Hepatocyte (in vitro differentiated cells): ENCODE results near the gene CHAT. TPM values are rescaled to one million over a fixed set of nuclear protein-coding genes. Genes with fewer than 3 reads are reported as not detected.
A peak's percentile ranks its signal among the peaks of the same experiment; 100 is the strongest.

ENCODE experiments used
- DNase-seq: peaks from one replicate; pipeline ENCODE4 v3.0.0-alpha.2; 2016; ENCODE audit warnings: low spot score
- H2AFZ ChIP-seq: fragments of 200-600 bp; sonication (generic); 2 replicates; pipeline ENCODE4 v1.6.0; 2016; ENCODE audit warnings: antibody characterized with exemption, mild to moderate bottlenecking
- H3K27ac ChIP-seq: fragments of 200-600 bp; sonication (generic); 2 replicates; pipeline ENCODE4 v1.5.1; 2016; ENCODE audit warnings: mild to moderate bottlenecking
- H3K27me3 ChIP-seq: fragments of 200-600 bp; sonication (generic); 2 replicates; pipeline ENCODE4 v1.6.1; 2016
- H3K36me3 ChIP-seq: fragments of 200-600 bp; sonication (generic); replicated peaks from 2 replicates; pipeline ENCODE4 v1.5.1; 2016; ENCODE audit warnings: low read depth; ENCODE audit not compliant: insufficient read depth
- H3K4me1 ChIP-seq: fragments of 200-600 bp; sonication (generic); 2 replicates; pipeline ENCODE4 v1.5.1; 2016; ENCODE audit warnings: mild to moderate bottlenecking, moderate library complexity; ENCODE audit not compliant: insufficient read depth
- H3K4me2 ChIP-seq: fragments of 200-600 bp; sonication (generic); 2 replicates; pipeline ENCODE4 v1.6.0; 2016
- H3K4me3 ChIP-seq: fragments of 200-600 bp; sonication (generic); 2 replicates; pipeline ENCODE4 v1.5.1; 2016; ENCODE audit warnings: mild to moderate bottlenecking
- H3K79me2 ChIP-seq: fragments of 200-600 bp; sonication (generic); 2 replicates; pipeline ENCODE4 v1.6.0; 2017; ENCODE audit warnings: mild to moderate bottlenecking
- H3K9me2 ChIP-seq: fragments of 200-600 bp; sonication (generic); replicated peaks from 2 replicates; pipeline ENCODE4 v1.6.0; 2017; ENCODE audit warnings: mild to moderate bottlenecking; ENCODE audit not compliant: insufficient read depth
- H3K9me3 ChIP-seq: fragments of 200-600 bp; sonication (generic); 2 replicates; pipeline ENCODE4 v1.5.1; 2016; ENCODE audit warnings: low read depth, mild to moderate bottlenecking
- H4K20me1 ChIP-seq: fragments of 200-600 bp; sonication (generic); 2 replicates; pipeline ENCODE4 v1.6.0; 2016; ENCODE audit warnings: mild to moderate bottlenecking; ENCODE audit not compliant: insufficient read depth, poor library complexity, severe bottlenecking
- CTCF ChIP-seq: fragments of 200-600 bp; sonication (generic); IDR thresholded peaks from 2 replicates; pipeline ENCODE4 v1.5.1; 2016; ENCODE audit warnings: antibody characterized with exemption, mild to moderate bottlenecking; ENCODE audit not compliant: poor library complexity
- EZH2 ChIP-seq: fragments of 200-600 bp; sonication (generic); IDR thresholded peaks from 2 replicates; pipeline ENCODE4 v1.6.1; 2016; ENCODE audit warnings: antibody characterized with exemption, mild to moderate bottlenecking, borderline replicate concordance
- EZH2phosphoT487 ChIP-seq: fragments of 200-600 bp; sonication (generic); IDR thresholded peaks from one replicate; pipeline ENCODE4 v1.6.1; 2018; ENCODE audit warnings: antibody characterized with exemption, mild to moderate bottlenecking, low read depth, moderate library complexity; ENCODE audit not compliant: unreplicated experiment, severe bottlenecking
- WGBS: methylation state at CpG from one replicate; pipeline ENCODE4 v1.1.6; 2016; ENCODE audit warnings: low lambda C conversion rate; ENCODE audit errors: missing lambda C conversion rate; 5-methylcytosine and 5-hydroxymethylcytosine counted together
- polyA plus RNA-seq: library from polyadenylated mRNA; unstranded; fragments of >200 nt; fragmentation: Nextera tagmentation; extraction: Ambion mirVana; gene quantifications from 2 replicates; pipeline ENCODE4 v1.2.1, GENCODE V29; 2016
- total RNA-seq: library from RNA; depleted of rRNA; stranded (reverse); fragments of >200 nt; gene quantifications from 2 replicates; pipeline ENCODE4 v1.2.3, GENCODE V29; 2014

Gene CHAT
- total and polyA plus RNA-seq, 2 experiments from 2014 or later = 0.27 TPM; not detected in 1

DNA sequence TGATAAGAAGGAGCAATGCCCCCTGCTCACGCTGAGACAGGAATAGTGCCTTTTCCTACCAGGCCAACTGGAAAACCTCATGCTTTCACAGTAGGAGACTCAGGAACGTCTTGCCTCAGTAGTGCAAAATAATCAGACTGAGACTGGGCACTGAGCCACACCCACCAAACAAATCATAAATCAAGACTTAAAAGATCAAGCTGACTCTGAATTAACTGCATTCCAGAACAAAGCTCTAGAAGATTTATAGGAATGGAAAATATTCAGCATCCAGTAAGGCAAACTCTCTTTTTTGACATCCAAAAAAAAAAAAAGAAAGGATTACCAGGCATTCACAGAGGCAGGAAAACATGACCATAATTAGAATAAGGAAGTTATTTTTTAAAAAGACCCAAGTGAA lies 34.2 kb upstream of the CHAT start:
- no peaks in the 10 kb centered on the region for H3K27me3 ChIP-seq
- TF ChIP-seq EZH2 (no peak), CTCF (no peak), EZH2phosphoT487 (no peak)
- H3K4me2 ChIP-seq = peak overlapping the region; percentile 17
- no peak overlapping the region for H3K4me3 ChIP-seq
- 31% methylated on average over 2 of the region's 2 CpGs for WGBS
- no peaks in the 10 kb centered on the region for H4K20me1 ChIP-seq
- no peaks in the 10 kb centered on the region for H3K36me3 ChIP-seq
- no peaks in the 10 kb centered on the region for H3K9me3 ChIP-seq
- no peaks in the 10 kb centered on the region for H3K79me2 ChIP-seq
- peak; percentile 34 for DNase-seq
- H2AFZ ChIP-seq = no peak overlapping the region
- H3K9me2 ChIP-seq = no peaks in the 10 kb centered on the region
- H3K27ac ChIP-seq = peak overlapping the region; percentile 68
- H3K4me1 ChIP-seq = no peaks in the 10 kb centered on the region

DNA sequence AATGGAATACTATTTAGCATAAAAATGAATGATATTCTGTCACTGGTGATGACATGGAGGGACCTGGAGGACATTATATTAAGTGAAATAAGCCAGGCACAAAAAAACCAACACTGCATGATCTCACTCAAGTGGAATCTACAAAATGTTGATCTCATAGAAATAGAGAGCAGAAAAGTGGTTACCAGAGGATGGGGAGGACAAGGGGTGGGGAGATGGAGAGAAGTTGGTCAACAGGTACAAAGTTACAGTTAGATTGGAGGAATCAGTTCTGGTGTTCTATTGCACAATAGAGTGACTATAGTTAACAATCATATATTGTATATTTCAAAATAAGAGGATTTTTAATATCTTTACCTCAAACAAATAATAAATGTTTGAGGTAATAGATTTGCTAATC lies 28.4 kb upstream of the CHAT start:
- no peak overlapping the region for H3K27ac ChIP-seq
- no peaks in the 10 kb centered on the region for H3K4me1 ChIP-seq
- H4K20me1 ChIP-seq = no peaks in the 10 kb centered on the region
- DNase-seq = no peak
- H3K27me3 ChIP-seq = no peaks in the 10 kb centered on the region
- H3K79me2 ChIP-seq = no peaks in the 10 kb centered on the region
- H3K36me3 ChIP-seq = no peaks in the 10 kb centered on the region
- H3K4me2 ChIP-seq = no peak overlapping the region
- no peaks in the 10 kb centered on the region for H3K9me2 ChIP-seq
- H3K4me3 ChIP-seq = no peak overlapping the region
- TF ChIP-seq CTCF (no peak), EZH2phosphoT487 (no peak), EZH2 (no peak)
- no peaks in the 10 kb centered on the region for H3K9me3 ChIP-seq
- no peak overlapping the region for H2AFZ ChIP-seq

DNA sequence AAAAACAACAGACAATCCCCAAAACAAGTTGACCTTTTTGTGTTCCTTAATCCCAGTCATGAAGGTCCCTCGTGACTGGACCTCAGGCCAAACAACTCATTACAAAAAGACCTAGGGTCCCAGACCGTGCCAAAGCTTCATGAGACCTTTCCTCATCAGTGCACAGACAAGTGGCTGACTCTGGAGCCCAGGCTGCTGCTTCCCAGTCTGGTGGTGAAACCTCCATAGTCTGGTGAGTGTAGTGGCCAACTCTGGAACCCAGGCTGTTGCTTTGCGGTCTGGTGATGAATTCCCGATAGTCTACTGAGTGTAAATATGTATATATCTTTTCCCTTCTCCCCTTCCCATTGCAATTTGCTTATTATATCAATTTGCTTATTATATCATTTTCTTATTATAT lies 25.9 kb upstream of the CHAT start:
- no peaks in the 10 kb centered on the region for H3K9me2 ChIP-seq
- TF ChIP-seq EZH2phosphoT487 (no peak), CTCF (no peak), EZH2 (no peak)
- H2AFZ ChIP-seq = no peak overlapping the region
- H3K79me2 ChIP-seq = no peaks in the 10 kb centered on the region
- H3K4me1 ChIP-seq = no peaks in the 10 kb centered on the region
- no peak overlapping the region for H3K4me2 ChIP-seq
- no peaks in the 10 kb centered on the region for H3K27me3 ChIP-seq
- no peaks in the 10 kb centered on the region for H3K9me3 ChIP-seq
- no peak overlapping the region for H3K27ac ChIP-seq
- H3K4me3 ChIP-seq = no peak overlapping the region
- no peaks in the 10 kb centered on the region for H3K36me3 ChIP-seq
- WGBS = 84% methylated on average over 4 of the region's 4 CpGs
- no peak for DNase-seq
- H4K20me1 ChIP-seq = no peaks in the 10 kb centered on the region
